H1 (cell line): ENCODE data around the gene KCNC1. TPM values are rescaled to one million over a fixed set of nuclear protein-coding genes. Genes with fewer than 3 reads are reported as not detected.

Source experiments
- CTCF ChIA-PET: fragments of 300-600 bp; sonication (Branson Sonifier 250); formaldehyde crosslinking; loops from one replicate; lab custom pipeline; 2021; ENCODE audit not compliant: partially characterized antibody; lab: Charles Lee
- POLR2A ChIA-PET: fragments of 300-600 bp; sonication (Branson Sonifier 250); formaldehyde crosslinking; loops from one replicate; lab custom pipeline; 2021; ENCODE audit warnings: inconsistent platforms; ENCODE audit not compliant: partially characterized antibody; lab: Charles Lee
- DNase-seq, 2 experiments: peaks; one replicate each; pipeline versions ENCODE4 v3.0.0 to v3.0.0-alpha.2; 2010 to 2022; ENCODE audit warnings: low spot score in 2 of 2, low read depth in 1 of 2, mixed read lengths in 1 of 2
- FAIRE-seq: peaks from 2 replicates; lab custom pipeline; 2011; peaks lifted over from hg19 to GRCh38; lab: Jason Lieb, UNC
- H2AFZ ChIP-seq: 2 replicates; pipeline ENCODE4 v1.8.1; 2012; ENCODE audit warnings: low read length, inconsistent platforms
- H2AK5ac ChIP-seq: 2 replicates; pipeline ENCODE4 v1.6.1; 2013; ENCODE audit warnings: low read depth, low read length
- H2BK120ac ChIP-seq: replicated peaks from 2 replicates; pipeline ENCODE3; 2013; ENCODE audit warnings: low read depth, low read length, inconsistent platforms
- H2BK12ac ChIP-seq: 2 replicates; pipeline ENCODE4 v1.6.1; 2013; ENCODE audit warnings: low read depth, low read length
- H2BK15ac ChIP-seq: 2 replicates; pipeline ENCODE4 v1.6.1; 2013; ENCODE audit warnings: low read length
- H2BK20ac ChIP-seq: 2 replicates; pipeline ENCODE4 v1.6.1; 2013; ENCODE audit warnings: low read length
- H2BK5ac ChIP-seq: 2 replicates; pipeline ENCODE4 v1.6.1; 2013; ENCODE audit warnings: low read depth, low read length
- H3K14ac ChIP-seq: 2 replicates; pipeline ENCODE4 v1.6.1; 2013; ENCODE audit warnings: inconsistent platforms; ENCODE audit not compliant: insufficient read length
- H3K18ac ChIP-seq: 2 replicates; pipeline ENCODE4 v1.6.1; 2013; ENCODE audit warnings: low read length; ENCODE audit errors: extremely low read depth
- H3K23ac ChIP-seq: 2 replicates; pipeline ENCODE4 v1.6.1; 2013; ENCODE audit warnings: inconsistent platforms; ENCODE audit not compliant: insufficient read length
- H3K23me2 ChIP-seq: 2 replicates; pipeline ENCODE4 v1.6.1; 2013; ENCODE audit warnings: low read depth, low read length
- H3K27ac ChIP-seq: 2 replicates; pipeline ENCODE4 v1.6.1; 2011; ENCODE audit warnings: low read depth, low read length, inconsistent platforms
- H3K27me3 ChIP-seq, 4 experiments: replicated peaks in 1 of 4; 1 replicate in 1 of 4; 2 replicates in 3 of 4; pipeline versions ENCODE4 v1.6.1 to v1.8.1; 2011 to 2013; ENCODE audit warnings: low read length in 3 of 4, mild to moderate bottlenecking in 3 of 4, inconsistent platforms in 2 of 4, mixed read lengths in 2 of 4, moderate library complexity in 1 of 4; ENCODE audit not compliant: control insufficient read depth in 3 of 4, insufficient read depth in 3 of 4; ENCODE audit errors: extremely low read depth in 1 of 4
- H3K36me3 ChIP-seq, 4 experiments: 2 replicates each; pipeline versions ENCODE4 v1.6.1 to v1.8.1; 2011 to 2013; ENCODE audit warnings: mild to moderate bottlenecking in 4 of 4, low read length in 3 of 4, moderate library complexity in 2 of 4, control low read depth in 1 of 4, inconsistent platforms in 1 of 4; ENCODE audit not compliant: insufficient read depth in 4 of 4, control insufficient read depth in 2 of 4
- H3K4ac ChIP-seq: replicated peaks from 2 replicates; pipeline ENCODE3; 2013; ENCODE audit warnings: low read length, low read depth, mixed read lengths, inconsistent platforms; ENCODE audit not compliant: insufficient read length
- H3K4me1 ChIP-seq, 4 experiments: replicated peaks in 1 of 4; 1 replicate in 1 of 4; 2 replicates in 3 of 4; pipeline versions ENCODE4 v1.6.1 to v1.8.1; 2011 to 2013; ENCODE audit warnings: low read length in 3 of 4, inconsistent platforms in 2 of 4, mixed read lengths in 1 of 4; ENCODE audit not compliant: insufficient read depth in 4 of 4, control insufficient read depth in 3 of 4
- H3K4me2 ChIP-seq, 2 experiments: 2 replicates each; pipeline versions ENCODE4 v1.6.1 to v1.8.1; 2011 to 2013; ENCODE audit warnings: low read depth in 2 of 2, low read length in 2 of 2, control low read depth in 1 of 2, inconsistent platforms in 1 of 2, mild to moderate bottlenecking in 1 of 2; ENCODE audit not compliant: insufficient read depth in 1 of 2
- H3K4me3 ChIP-seq, 4 experiments: fragments of 200-600, 300-600 bp in 1 of 4; sonication (generic), shearing (Covaris generic), sonication (Bioruptor Twin) in 1 of 4; 2 replicates each; pipeline versions ENCODE4 v1.5.1 to v1.8.1; 2011 to 2016; ENCODE audit warnings: low read length in 4 of 4, low read depth in 3 of 4, control low read depth in 2 of 4, inconsistent platforms in 2 of 4, mild to moderate bottlenecking in 2 of 4, mixed read lengths in 1 of 4, moderate library complexity in 1 of 4; ENCODE audit not compliant: insufficient read depth in 2 of 4; ENCODE audit errors: extremely low read depth in 1 of 4
- H3K56ac ChIP-seq: replicated peaks from 2 replicates; pipeline ENCODE3; 2013; ENCODE audit warnings: low read depth, mild to moderate bottlenecking, mixed read lengths, low read length, inconsistent platforms; ENCODE audit not compliant: insufficient read length
- H3K79me1 ChIP-seq: 2 replicates; pipeline ENCODE4 v1.6.1; 2013; ENCODE audit warnings: low read depth, low read length, control low read depth
- H3K79me2 ChIP-seq, 2 experiments: 2 replicates each; pipeline versions ENCODE4 v1.6.1 to v1.8.1; 2012 to 2013; ENCODE audit warnings: low read length in 2 of 2, mild to moderate bottlenecking in 2 of 2, inconsistent platforms in 1 of 2; ENCODE audit not compliant: insufficient read depth in 2 of 2, control insufficient read depth in 1 of 2
- H3K9ac ChIP-seq, 4 experiments: replicated peaks in 1 of 4; 1 replicate in 1 of 4; 2 replicates in 3 of 4; pipeline versions ENCODE4 v1.6.1 to v1.8.1; 2011 to 2013; ENCODE audit warnings: low read depth in 3 of 4, low read length in 3 of 4, control low read depth in 2 of 4, mild to moderate bottlenecking in 2 of 4, moderate library complexity in 2 of 4, inconsistent platforms in 1 of 4; ENCODE audit errors: extremely low read depth in 1 of 4
- H3K9me3 ChIP-seq, 2 experiments: 2 replicates each; pipeline versions ENCODE4 v1.6.1 to v1.8.1; 2012 to 2013; ENCODE audit warnings: mild to moderate bottlenecking in 2 of 2, moderate library complexity in 2 of 2, control low read depth in 1 of 2, inconsistent platforms in 1 of 2, low read depth in 1 of 2, low read length in 1 of 2, mixed read lengths in 1 of 2; ENCODE audit not compliant: insufficient read depth in 2 of 2
- H4K20me1 ChIP-seq, 2 experiments: replicated peaks in 1 of 2; 2 replicates each; pipeline versions ENCODE3 to v1.8.1; 2011 to 2013; ENCODE audit warnings: inconsistent platforms in 2 of 2, low read length in 2 of 2, mild to moderate bottlenecking in 1 of 2; ENCODE audit not compliant: insufficient read depth in 2 of 2, control insufficient read depth in 1 of 2
- H4K5ac ChIP-seq: 2 replicates; pipeline ENCODE4 v1.6.1; 2013; ENCODE audit warnings: low read length, low read depth, mixed read lengths, inconsistent platforms; ENCODE audit not compliant: insufficient read length
- H4K8ac ChIP-seq: 2 replicates; pipeline ENCODE4 v1.8.0; 2013; ENCODE audit warnings: mild to moderate bottlenecking, moderate library complexity, low read length, inconsistent platforms; ENCODE audit not compliant: insufficient read depth; ENCODE audit errors: extremely low read depth
- H4K91ac ChIP-seq: replicated peaks from 2 replicates; pipeline ENCODE3; 2013; ENCODE audit warnings: low read length, mixed read lengths, inconsistent platforms; ENCODE audit not compliant: insufficient read length
- CHD2 ChIP-seq: IDR thresholded peaks from 2 replicates; pipeline ENCODE4 v1.6.1; 2012; ENCODE audit warnings: low read length, improper control_type of control experiment
- CREB1 ChIP-seq: IDR thresholded peaks from 2 replicates; pipeline ENCODE4 v1.6.1; 2012; ENCODE audit warnings: inconsistent platforms
- KDM1A ChIP-seq: fragments of 200-600, 300-600 bp; sonication (generic); IDR thresholded peaks from 2 replicates; pipeline ENCODE4 v1.7.1; 2016; ENCODE audit warnings: mild to moderate bottlenecking, low read length, borderline replicate concordance
- MAX ChIP-seq: IDR thresholded peaks from 2 replicates; pipeline ENCODE4 v1.6.1; 2012; ENCODE audit warnings: inconsistent platforms
- RAD21 ChIP-seq, 2 experiments: IDR thresholded peaks in 1 of 2; conservative IDR thresholded peaks in 1 of 2; 2 replicates each; pipeline ENCODE4 v1.6.1; 2011; ENCODE audit warnings: low read depth in 2 of 2, low read length in 2 of 2, improper control_type of control experiment in 1 of 2, inconsistent platforms in 1 of 2, mild to moderate bottlenecking in 1 of 2, moderate library complexity in 1 of 2
- RXRA ChIP-seq: IDR thresholded peaks from 2 replicates; pipeline ENCODE4 v1.6.1; 2011; ENCODE audit warnings: low read depth, mild to moderate bottlenecking, low read length, moderate library complexity; ENCODE audit not compliant: insufficient read depth
- WGBS, 2 experiments: shearing (Covaris generic) in 1 of 2; methylation state at CpG; one replicate each; pipeline versions ENCODE4 v1.1.6 to v1.1.7; 2013 to 2015; ENCODE audit warnings: low lambda C conversion rate in 2 of 2, mixed read lengths in 2 of 2, inconsistent platforms in 1 of 2, low coverage in 1 of 2, missing lambda C conversion rate in 1 of 2; ENCODE audit not compliant: insufficient replicate concordance in 2 of 2, insufficient coverage in 1 of 2, insufficient read length in 1 of 2; ENCODE audit errors: extremely low coverage in 1 of 2, missing lambda C conversion rate in 1 of 2; 5-methylcytosine and 5-hydroxymethylcytosine counted together
- polyA plus RNA-seq, 7 experiments: library from polyadenylated mRNA; depleted of rRNA in 3 of 7; stranded (reverse) in 5 of 7; unstranded in 2 of 7; fragments of >200 nt in 5 of 7; fragments of 200-250 nt in 2 of 7; gene quantifications; 1 replicate in 5 of 7; 2 replicates in 1 of 7; 4 replicates in 1 of 7; pipeline versions ENCODE4 v1.2.1 to v1.2.3, GENCODE V29; 2011 to 2013; ENCODE audit warnings: missing spikeins in 2 of 7, mixed read lengths in 2 of 7
- total RNA-seq: library from RNA; stranded (reverse); fragmentation: NEBNext Ultra II Directional; extraction: Animal tissue kit (Norgen Biotek cat#: 25700); gene quantifications from 2 replicates; pipeline ENCODE4 v1.2.1, GENCODE V29; 2021
- TF ChIP-seq, protein P1 (sequence below): IDR thresholded peaks from 2 replicates; pipeline ENCODE4 v1.6.1; 2012; ENCODE audit warnings: low read length, inconsistent platforms
- TF ChIP-seq, protein P2 (sequence below), 3 experiments: IDR thresholded peaks; 1 replicate in 2 of 3; 2 replicates in 1 of 3; pipeline versions ENCODE4 v1.5.1 to v1.6.1; 2011; ENCODE audit warnings: low read length in 3 of 3, mild to moderate bottlenecking in 3 of 3, inconsistent platforms in 2 of 3, low read depth in 1 of 3, moderate library complexity in 1 of 3; ENCODE audit not compliant: insufficient read depth in 1 of 3; ENCODE audit errors: control extremely low read depth in 1 of 3

The KCNC1 gene
- total and polyA plus RNA-seq, 2 of the 8 experiments (the other 6 are each of a cell fraction or from before 2014, with no cell fraction given) = 0.11 to 0.26 TPM

GRCh38 chr11:17714356-17714854, 20.2 kb upstream of the KCNC1 start:
- no peak for TF ChIP-seq KDM1A
- TF ChIP-seq, protein P1, sequence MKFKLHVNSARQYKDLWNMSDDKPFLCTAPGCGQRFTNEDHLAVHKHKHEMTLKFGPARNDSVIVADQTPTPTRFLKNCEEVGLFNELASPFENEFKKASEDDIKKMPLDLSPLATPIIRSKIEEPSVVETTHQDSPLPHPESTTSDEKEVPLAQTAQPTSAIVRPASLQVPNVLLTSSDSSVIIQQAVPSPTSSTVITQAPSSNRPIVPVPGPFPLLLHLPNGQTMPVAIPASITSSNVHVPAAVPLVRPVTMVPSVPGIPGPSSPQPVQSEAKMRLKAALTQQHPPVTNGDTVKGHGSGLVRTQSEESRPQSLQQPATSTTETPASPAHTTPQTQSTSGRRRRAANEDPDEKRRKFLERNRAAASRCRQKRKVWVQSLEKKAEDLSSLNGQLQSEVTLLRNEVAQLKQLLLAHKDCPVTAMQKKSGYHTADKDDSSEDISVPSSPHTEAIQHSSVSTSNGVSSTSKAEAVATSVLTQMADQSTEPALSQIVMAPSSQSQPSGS = no peak
- TF ChIP-seq RXRA = no peak
- no peak for TF ChIP-seq MAX
- TF ChIP-seq RAD21 (IDR thresholded peaks at IDR 0.05 in 1 of 2, conservative IDR thresholded peaks at IDR 0.05 in 1 of 2; ENCODE audit: low read depth in 2 of 2, low read length in 2 of 2) = peak; percentile 37 to 52; a peak in 3 of 4 replicates
- TF ChIP-seq CREB1 = no peak
- TF ChIP-seq, protein P2, sequence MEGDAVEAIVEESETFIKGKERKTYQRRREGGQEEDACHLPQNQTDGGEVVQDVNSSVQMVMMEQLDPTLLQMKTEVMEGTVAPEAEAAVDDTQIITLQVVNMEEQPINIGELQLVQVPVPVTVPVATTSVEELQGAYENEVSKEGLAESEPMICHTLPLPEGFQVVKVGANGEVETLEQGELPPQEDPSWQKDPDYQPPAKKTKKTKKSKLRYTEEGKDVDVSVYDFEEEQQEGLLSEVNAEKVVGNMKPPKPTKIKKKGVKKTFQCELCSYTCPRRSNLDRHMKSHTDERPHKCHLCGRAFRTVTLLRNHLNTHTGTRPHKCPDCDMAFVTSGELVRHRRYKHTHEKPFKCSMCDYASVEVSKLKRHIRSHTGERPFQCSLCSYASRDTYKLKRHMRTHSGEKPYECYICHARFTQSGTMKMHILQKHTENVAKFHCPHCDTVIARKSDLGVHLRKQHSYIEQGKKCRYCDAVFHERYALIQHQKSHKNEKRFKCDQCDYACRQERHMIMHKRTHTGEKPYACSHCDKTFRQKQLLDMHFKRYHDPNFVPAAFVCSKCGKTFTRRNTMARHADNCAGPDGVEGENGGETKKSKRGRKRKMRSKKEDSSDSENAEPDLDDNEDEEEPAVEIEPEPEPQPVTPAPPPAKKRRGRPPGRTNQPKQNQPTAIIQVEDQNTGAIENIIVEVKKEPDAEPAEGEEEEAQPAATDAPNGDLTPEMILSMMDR (IDR thresholded peaks at IDR 0.05; ENCODE audit: control extremely low read depth in 1 of 3, insufficient read depth in 1 of 3, low read depth in 1 of 3, low read length in 3 of 3) = peak; percentile 24 to 40 (median 34); a peak in 3 of 4 replicates
- TF ChIP-seq CHD2 = no peak
- no peak overlapping the region for H2BK15ac ChIP-seq
- no peak overlapping the region for H3K4ac ChIP-seq
- no peak overlapping the region for H2BK12ac ChIP-seq
- H3K56ac ChIP-seq = no peak overlapping the region
- no peaks in the 10 kb centered on the region for H3K36me3 ChIP-seq
- H2BK120ac ChIP-seq = no peak overlapping the region
- H2AK5ac ChIP-seq = no peak overlapping the region
- no peak overlapping the region for H3K18ac ChIP-seq
- WGBS, 2 experiments = 64% methylated on average over 8 of the region's 8 CpGs; no CpG with 5 or more reads in 1 of the 2 experiments
- H4K20me1 ChIP-seq = peaks cover 2 to 4% of the 10 kb centered on the region in 2 experiments
- no peak overlapping the region for H3K27ac ChIP-seq
- CTCF ChIA-PET = interaction anchor here (0.9 to 15.7 kb wide), 10 partner anchors 17 to 264 kb away, joined by 3 to 290 read pairs (median 3); partner anchors contain the start of gene KCNC1
- POLR2A ChIA-PET = no interaction called here
- H3K23ac ChIP-seq = no peak overlapping the region
- no peak overlapping the region for H3K4me2 ChIP-seq
- H3K9ac ChIP-seq = no peak overlapping the region
- H2BK5ac ChIP-seq = no peak overlapping the region
- no peaks in the 10 kb centered on the region for H3K79me1 ChIP-seq
- no peak overlapping the region; the same call in 1 of the 2 replicates for H4K8ac ChIP-seq
- H2AFZ ChIP-seq = no peak overlapping the region
- no peak overlapping the region for H4K5ac ChIP-seq
- no peak overlapping the region for H2BK20ac ChIP-seq
- H3K14ac ChIP-seq = no peak overlapping the region
- H4K91ac ChIP-seq = no peak overlapping the region
- H3K79me2 ChIP-seq = no peaks in the 10 kb centered on the region
- FAIRE-seq (no peak), DNase-seq (peak in 1 of 2 experiments; percentile 64)
- H3K23me2 ChIP-seq = peaks cover 3% of the 10 kb centered on the region
- H3K9me3 ChIP-seq = no peaks in the 10 kb centered on the region
- peaks cover 26 to 57% (median 41%) of the 10 kb centered on the region in 4 experiments for H3K27me3 ChIP-seq
- H3K4me1 ChIP-seq = peaks cover 0 to 8% (median 2%) of the 10 kb centered on the region in 4 experiments; a peak in 3 of 7 replicates
- H3K4me3 ChIP-seq = no peak overlapping the region
